Measurements from ENCODE around the gene TAAR2.
A peak's percentile ranks its signal among the peaks of the same experiment; 100 is the strongest.
"Not testable (repeated sequence)": the region's sequence is repeated elsewhere in the genome, so short reads cannot be mapped to it uniquely, and the experiment has no call there.

The TAAR2 gene

DNA sequence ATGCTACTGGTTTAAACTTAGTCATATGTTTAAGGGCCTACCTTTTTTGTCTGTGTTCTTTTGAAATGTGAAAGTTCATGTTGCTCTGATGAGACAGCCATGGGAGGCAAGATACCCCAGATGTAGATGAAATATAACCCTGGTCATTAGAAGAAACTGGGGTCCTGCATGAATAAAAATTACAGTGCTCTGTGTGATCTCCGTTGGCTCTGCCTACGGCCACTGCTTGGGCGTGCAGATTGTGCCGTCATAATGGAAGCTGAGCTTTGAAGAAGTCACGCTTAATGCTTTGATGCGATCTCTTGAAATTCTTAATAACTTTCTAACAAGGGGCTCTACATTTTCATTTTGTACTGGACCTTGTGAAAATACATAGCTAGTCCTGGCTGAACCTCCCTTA, at the start of gene TAAR2:
TAAR2 (minus strand) TSS at position 101 of the 400 bp plus-strand sequence; CDS start at position 101, 0 bp downstream.
- Mint-ChIP-seq H3K27me3 (peaks cover 37% of the 10 kb centered on the region), H3K9me3 (peaks cover 9% of the 10 kb centered on the region), H3K36me3 (no peaks in the 10 kb centered on the region), H3K4me1 (no peaks in the 10 kb centered on the region), H3K4me3 (no peak within 1 kb of the TSS), H3K27ac (no peak within 1 kb of the TSS)
- no peak for ATAC-seq

DNA sequence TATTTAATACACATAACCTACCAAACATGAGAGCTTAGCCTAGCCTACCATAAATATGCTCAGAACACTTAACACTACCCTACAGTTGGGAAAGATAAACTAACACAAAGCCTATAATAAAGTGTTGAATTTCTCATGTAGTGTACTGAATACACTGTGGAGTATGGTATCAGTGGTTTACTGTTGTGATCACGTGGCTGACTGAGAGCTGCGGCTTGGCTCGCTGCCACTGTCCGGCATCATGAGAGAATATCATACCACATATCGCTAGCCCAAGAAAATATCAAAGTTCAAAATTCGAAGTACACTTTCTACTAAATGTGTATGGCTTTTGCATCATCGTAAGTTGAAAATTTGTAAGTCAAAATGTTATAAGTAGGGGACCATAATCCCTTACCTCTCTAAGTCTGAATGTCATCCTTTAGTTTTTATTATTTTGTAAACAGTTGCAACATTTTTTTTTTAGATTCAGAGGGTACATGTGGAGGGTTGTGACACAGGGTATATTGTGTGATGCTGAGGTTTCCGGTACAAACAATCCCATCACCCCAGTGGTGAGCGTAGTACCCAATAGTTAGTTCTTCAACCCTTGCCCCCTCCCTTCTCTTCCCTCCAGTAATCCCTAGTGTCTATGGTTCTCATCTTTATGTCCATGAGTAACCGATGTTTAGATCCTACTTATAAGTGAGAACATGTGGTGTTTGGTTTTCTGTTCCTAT, 49.5 kb upstream of the TAAR2 start:
- Mint-ChIP-seq H3K36me3 (no peaks in the 10 kb centered on the region), H3K4me3 (no peak overlapping the region), H3K4me1 (peaks cover 8% of the 10 kb centered on the region), H3K27ac (no peak overlapping the region), H3K27me3 (peaks cover 8% of the 10 kb centered on the region), H3K9me3 (no peaks in the 10 kb centered on the region)
- no peak for ATAC-seq

DNA sequence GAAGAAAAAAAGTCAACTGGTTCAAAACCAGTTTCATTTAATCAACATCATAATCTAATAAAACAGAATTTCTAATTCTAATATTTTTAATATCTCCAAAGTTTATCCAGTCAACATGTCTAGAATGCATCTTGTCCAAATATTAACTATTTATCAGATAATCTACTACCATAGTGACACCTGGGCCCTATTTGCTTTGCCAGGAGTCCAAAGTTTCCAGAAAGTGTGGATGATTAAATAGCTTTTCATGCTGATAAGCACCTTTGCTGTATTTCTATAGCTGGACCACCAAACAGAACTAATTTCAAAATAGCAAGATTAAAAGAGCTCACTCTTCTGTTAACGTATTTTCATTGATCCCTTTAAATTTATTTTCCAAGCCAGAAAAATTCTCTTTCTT, 47.2 kb upstream of the TAAR2 start:
- Mint-ChIP-seq H3K27me3 (no peaks in the 10 kb centered on the region), H3K27ac (no peak overlapping the region), H3K4me3 (no peak overlapping the region), H3K4me1 (peaks cover 8% of the 10 kb centered on the region), H3K36me3 (no peaks in the 10 kb centered on the region), H3K9me3 (no peaks in the 10 kb centered on the region)
- ATAC-seq = no peak

DNA sequence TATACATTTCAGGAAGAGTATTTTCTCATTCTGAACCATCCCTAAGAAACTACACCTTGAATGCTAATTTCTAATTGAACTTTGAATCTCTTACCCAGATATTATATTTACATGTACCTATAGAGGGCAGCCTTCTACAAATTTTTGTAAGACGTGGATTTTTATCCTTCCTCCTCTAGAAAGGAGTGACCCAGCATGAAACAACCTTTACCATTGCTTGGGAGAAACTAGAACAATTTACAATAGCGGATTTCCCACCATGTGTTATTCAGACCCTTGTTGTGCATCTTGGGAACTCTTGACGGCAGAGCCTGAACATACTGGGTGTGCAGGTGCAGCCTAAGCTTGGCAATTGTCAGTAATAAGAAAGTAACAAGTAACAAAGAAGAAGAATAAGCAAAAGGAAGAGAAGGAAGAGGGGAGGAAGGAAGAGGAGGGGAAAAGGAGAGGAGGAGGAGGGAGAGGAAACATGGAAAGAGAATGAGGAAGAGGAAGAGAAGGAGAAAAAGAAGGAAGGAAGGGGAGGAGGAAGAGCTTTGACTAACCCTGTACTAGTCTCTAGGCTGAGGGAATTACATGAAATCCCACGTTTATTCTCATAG, 45.7 kb upstream of the TAAR2 start:
- Mint-ChIP-seq H3K27ac (peak overlapping the region; percentile 53), H3K36me3 (no peaks in the 10 kb centered on the region), H3K27me3 (no peaks in the 10 kb centered on the region), H3K4me1 (peaks cover 8% of the 10 kb centered on the region), H3K9me3 (no peaks in the 10 kb centered on the region), H3K4me3 (peak overlapping the region; percentile 48)
- peak; percentile 69 for ATAC-seq

- H3K36me3 Mint-ChIP-seq = no peaks in the 10 kb centered on the region
- no peaks in the 10 kb centered on the region for H3K9me3 Mint-ChIP-seq
- peaks cover 8% of the 10 kb centered on the region for H3K4me1 Mint-ChIP-seq
- H3K27ac Mint-ChIP-seq = no peak overlapping the region
- no peak overlapping the region for H3K4me3 Mint-ChIP-seq
- H3K27me3 Mint-ChIP-seq = no peaks in the 10 kb centered on the region
- ATAC-seq = no peak
Measured at GRCh38 chr6:132666118-132666517, 42.0 kb upstream of the TAAR2 start.

- H3K36me3 Mint-ChIP-seq = no peaks in the 10 kb centered on the region
- ATAC-seq = no peak
- H3K4me3 Mint-ChIP-seq = no peak overlapping the region
- no peaks in the 10 kb centered on the region for H3K4me1 Mint-ChIP-seq
- H3K27ac Mint-ChIP-seq = no peak overlapping the region
- no peaks in the 10 kb centered on the region for H3K27me3 Mint-ChIP-seq
- H3K9me3 Mint-ChIP-seq = no peaks in the 10 kb centered on the region
Measured at GRCh38 chr6:132664309-132665034, 40.4 kb upstream of the TAAR2 start.

DNA sequence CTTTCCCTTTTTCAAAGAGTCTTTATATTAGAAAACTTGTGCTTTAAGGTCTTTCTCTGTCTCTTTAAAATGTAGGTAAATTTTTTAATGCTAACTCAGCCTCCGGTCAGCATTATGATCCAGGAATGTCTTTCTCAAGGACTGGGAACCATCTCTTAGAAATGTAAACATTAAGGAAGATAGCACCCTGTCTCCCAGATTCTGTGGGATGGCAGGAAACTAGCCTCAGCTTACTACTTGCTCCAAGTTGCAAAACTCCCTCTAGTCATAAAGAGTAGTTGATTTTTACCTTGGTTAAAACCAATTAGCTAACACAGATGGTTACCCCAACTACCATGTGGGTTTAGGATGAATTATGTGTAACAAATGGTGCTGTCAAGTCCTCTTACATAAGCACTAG, 39.6 kb upstream of the TAAR2 start:
- no peaks in the 10 kb centered on the region for H3K36me3 Mint-ChIP-seq
- H3K27me3 Mint-ChIP-seq = no peaks in the 10 kb centered on the region
- ATAC-seq = no peak
- H3K4me3 Mint-ChIP-seq = no peak overlapping the region
- no peaks in the 10 kb centered on the region for H3K4me1 Mint-ChIP-seq
- no peaks in the 10 kb centered on the region for H3K9me3 Mint-ChIP-seq
- H3K27ac Mint-ChIP-seq = no peak overlapping the region

GRCh38 chr6:132661906-132662305, 37.8 kb upstream of the TAAR2 start:
- H3K4me1 Mint-ChIP-seq = no peaks in the 10 kb centered on the region
- no peaks in the 10 kb centered on the region for H3K9me3 Mint-ChIP-seq
- H3K27me3 Mint-ChIP-seq = no peaks in the 10 kb centered on the region
- no peak overlapping the region for H3K4me3 Mint-ChIP-seq
- ATAC-seq = no peak
- no peak overlapping the region for H3K27ac Mint-ChIP-seq
- no peaks in the 10 kb centered on the region for H3K36me3 Mint-ChIP-seq

- H3K36me3 Mint-ChIP-seq = no peaks in the 10 kb centered on the region
- H3K27me3 Mint-ChIP-seq = no peaks in the 10 kb centered on the region
- no peak within 1 kb of the TSS for H3K4me3 Mint-ChIP-seq
- H3K4me1 Mint-ChIP-seq = no peaks in the 10 kb centered on the region
- no peak for ATAC-seq
- no peaks in the 10 kb centered on the region for H3K9me3 Mint-ChIP-seq
- H3K27ac Mint-ChIP-seq = no peak within 1 kb of the TSS
Measured at GRCh38 chr6:132659082-132659481, 35.0 kb upstream of the TAAR2 start, which contains the start of gene TAAR1. Gene TAAR1, minus strand, starts transcription at chr6:132659182. Its CDS starts 13,179 bp downstream, at chr6:132646003.

GRCh38 chr6:132651062-132651461, 27.0 kb upstream of the TAAR2 start:
- ATAC-seq = peak; percentile 90
- H3K36me3 Mint-ChIP-seq = no peaks in the 10 kb centered on the region
- H3K4me3 Mint-ChIP-seq = no peak overlapping the region
- no peaks in the 10 kb centered on the region for H3K4me1 Mint-ChIP-seq
- no peak overlapping the region for H3K27ac Mint-ChIP-seq
- no peaks in the 10 kb centered on the region for H3K27me3 Mint-ChIP-seq
- no peaks in the 10 kb centered on the region for H3K9me3 Mint-ChIP-seq

DNA sequence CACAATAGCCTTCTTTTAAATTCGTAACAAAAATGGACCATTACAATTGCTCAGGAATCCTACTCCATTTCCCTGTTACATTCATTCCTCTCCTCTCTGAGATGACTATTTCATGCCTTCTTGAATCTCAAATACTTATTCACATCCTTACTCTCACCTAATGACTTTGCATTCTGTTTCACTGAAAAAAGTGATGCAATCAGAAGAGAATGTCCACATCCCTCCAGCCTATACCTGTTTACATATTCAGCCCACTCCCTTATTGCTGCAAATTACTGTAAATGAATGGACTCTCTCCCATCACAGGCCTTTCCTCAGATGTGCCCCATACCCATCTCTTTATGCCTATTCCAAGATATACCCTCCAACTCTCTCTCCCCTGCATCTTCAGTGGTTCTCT, 26.4 kb upstream of the TAAR2 start:
- Mint-ChIP-seq H3K36me3 (no peaks in the 10 kb centered on the region), H3K4me3 (no peak overlapping the region), H3K4me1 (no peaks in the 10 kb centered on the region), H3K9me3 (no peaks in the 10 kb centered on the region), H3K27ac (no peak overlapping the region), H3K27me3 (no peaks in the 10 kb centered on the region)
- ATAC-seq = no peak

- no peaks in the 10 kb centered on the region for H3K9me3 Mint-ChIP-seq
- no peaks in the 10 kb centered on the region for H3K36me3 Mint-ChIP-seq
- H3K27me3 Mint-ChIP-seq = no peaks in the 10 kb centered on the region
- H3K27ac Mint-ChIP-seq = no peak overlapping the region
- H3K4me1 Mint-ChIP-seq = peaks cover under 1% of the 10 kb centered on the region
- no peak overlapping the region for H3K4me3 Mint-ChIP-seq
- no peak for ATAC-seq
Measured at GRCh38 chr6:132648828-132649227, 24.8 kb upstream of the TAAR2 start.

GRCh38 chr6:132648356-132648755, 24.3 kb upstream of the TAAR2 start:
- Mint-ChIP-seq H3K27me3 (no peaks in the 10 kb centered on the region), H3K27ac (no peak overlapping the region), H3K9me3 (no peaks in the 10 kb centered on the region), H3K36me3 (no peaks in the 10 kb centered on the region), H3K4me1 (peaks cover 5% of the 10 kb centered on the region), H3K4me3 (no peak overlapping the region)
- ATAC-seq = no peak

DNA sequence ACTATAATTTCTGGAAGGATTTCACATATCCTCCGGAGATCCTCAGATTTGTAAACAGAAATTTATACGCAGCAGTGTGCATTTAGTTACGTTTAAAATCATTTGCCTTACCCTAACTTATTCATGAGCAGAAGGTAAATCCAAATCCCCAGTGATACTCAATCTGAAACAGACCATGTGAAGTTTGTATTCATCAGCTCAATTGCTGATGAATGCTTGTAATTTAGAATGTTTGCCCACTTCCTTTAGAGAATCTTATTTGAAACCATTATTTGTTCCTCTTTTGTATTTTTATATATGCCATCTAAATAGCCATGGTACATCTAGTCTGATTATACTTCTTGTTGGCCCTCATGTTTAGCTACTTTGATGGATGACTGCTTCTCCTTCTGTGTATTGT, 19.5 kb upstream of the TAAR2 start:
- Mint-ChIP-seq H3K36me3 (no peaks in the 10 kb centered on the region), H3K27me3 (peaks cover 6% of the 10 kb centered on the region), H3K9me3 (no peaks in the 10 kb centered on the region), H3K27ac (no peak overlapping the region), H3K4me1 (peaks cover 18% of the 10 kb centered on the region), H3K4me3 (no peak overlapping the region)
- peak; percentile 54 for ATAC-seq

- H3K36me3 Mint-ChIP-seq, H3K4me3 Mint-ChIP-seq, H3K9me3 Mint-ChIP-seq, H3K27ac Mint-ChIP-seq, ATAC-seq: not testable (repeated sequence)
- Mint-ChIP-seq H3K4me1 (peaks cover 19% of the 10 kb centered on the region), H3K27me3 (peaks cover 50% of the 10 kb centered on the region)
Measured at GRCh38 chr6:132637135-132637534, 13.1 kb upstream of the TAAR2 start.

DNA sequence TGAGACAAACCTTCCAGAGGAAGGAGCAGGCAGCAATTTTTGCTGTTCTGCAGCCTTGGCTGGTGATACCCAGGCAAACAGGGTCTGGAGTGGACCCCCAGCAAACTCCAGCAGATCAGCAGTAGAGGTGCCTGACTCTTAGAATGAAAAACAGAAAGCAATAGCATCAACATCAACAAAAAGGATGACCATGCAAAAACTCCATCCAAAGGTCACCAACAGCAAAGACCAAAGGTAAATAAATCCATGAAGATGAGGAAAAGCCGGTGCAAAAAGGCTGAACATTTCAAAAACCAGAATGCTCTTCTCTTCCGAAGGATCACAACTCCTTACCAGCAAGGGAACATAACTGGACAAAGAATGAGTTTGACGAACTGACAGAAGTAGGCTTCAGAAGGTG, 11.8 kb upstream of the TAAR2 start:
- H3K9me3 Mint-ChIP-seq, H3K27ac Mint-ChIP-seq, H3K36me3 Mint-ChIP-seq, ATAC-seq, H3K4me3 Mint-ChIP-seq: not testable (repeated sequence)
- Mint-ChIP-seq H3K27me3 (peaks cover 50% of the 10 kb centered on the region), H3K4me1 (peaks cover 19% of the 10 kb centered on the region)
